Suppressor macrophage treated with lipopolysaccharide for 1 hour (primary cell): ENCODE data around the gene GRHPR.

Experiments
- DNase-seq, 3 donors: peaks; one replicate each; pipeline ENCODE4 v3.0.0-alpha.2; 2020 to 2022

GRHPR gene

GRCh38 chr9:37486256-37486615, 63.7 kb downstream of the GRHPR start:
- no peak for DNase-seq
